Neural cell (in vitro differentiated cells): ENCODE data around the gene MMP28. TPM values are rescaled to one million over a fixed set of nuclear protein-coding genes. Genes with fewer than 3 reads are reported as not detected.

ENCODE experiments used
- H2AFZ ChIP-seq: fragments of 200-600, 300-800 bp; sonication (generic), shearing (Covaris generic); 2 replicates; pipeline ENCODE4 v1.6.0; 2014; ENCODE audit warnings: low read depth, mild to moderate bottlenecking, antibody characterized with exemption, low read length, moderate library complexity
- H3F3A ChIP-seq: fragments of 200-600 bp; shearing (Covaris generic); 2 replicates; pipeline ENCODE4 v1.6.1; 2016; ENCODE audit warnings: mild to moderate bottlenecking, moderate library complexity, mixed read lengths, antibody characterized with exemption, low read length; ENCODE audit not compliant: insufficient read depth, poor library complexity, severe bottlenecking
- H3K27ac ChIP-seq: fragments of 200-600, 300-800 bp; sonication (generic), shearing (Covaris generic); 2 replicates; pipeline ENCODE4 v1.5.1; 2014; ENCODE audit warnings: mild to moderate bottlenecking, low read length, moderate library complexity
- H3K27me3 ChIP-seq: fragments of 300-800, 200-600 bp; sonication (generic), shearing (Covaris generic); 2 replicates; pipeline ENCODE4 v1.6.0; 2014; ENCODE audit warnings: mild to moderate bottlenecking, low read depth, low read length, moderate library complexity; ENCODE audit not compliant: insufficient read depth
- H3K36me3 ChIP-seq: fragments of 300-800, 200-600 bp; sonication (generic), shearing (Covaris generic); 2 replicates; pipeline ENCODE4 v1.5.1; 2014; ENCODE audit warnings: mild to moderate bottlenecking, antibody characterized with exemption, low read length, moderate library complexity; ENCODE audit not compliant: insufficient read depth
- H3K4me2 ChIP-seq: fragments of 300-800, 200-600 bp; sonication (generic), shearing (Covaris generic); 2 replicates; pipeline ENCODE4 v1.6.0; 2014; ENCODE audit warnings: mild to moderate bottlenecking, low read length
- H3K4me3 ChIP-seq: fragments of 300-800, 200-600 bp; sonication (generic), shearing (Covaris generic); 2 replicates; pipeline ENCODE4 v1.5.1; 2014; ENCODE audit warnings: mild to moderate bottlenecking, low read length, moderate library complexity
- H3K79me2 ChIP-seq: fragments of 200-600 bp; shearing (Covaris generic); replicated peaks from 2 replicates; pipeline ENCODE4 v1.6.0; 2014; ENCODE audit warnings: mild to moderate bottlenecking, low read length, moderate library complexity; ENCODE audit not compliant: insufficient read depth
- H3K9ac ChIP-seq: fragments of 300-800, 200-600 bp; sonication (generic), shearing (Covaris generic); 2 replicates; pipeline ENCODE4 v1.6.1; 2016; ENCODE audit warnings: mild to moderate bottlenecking, low read length, mixed read lengths
- H3K9me2 ChIP-seq: fragments of 200-600 bp; shearing (Covaris generic); 2 replicates; pipeline ENCODE4 v1.6.1; 2016; ENCODE audit warnings: mild to moderate bottlenecking, low read length, mixed read lengths; ENCODE audit not compliant: insufficient read depth
- H3K9me3 ChIP-seq: fragments of 200-600, 300-800 bp; sonication (generic), shearing (Covaris generic); 2 replicates; pipeline ENCODE4 v1.6.1; 2016; ENCODE audit warnings: mild to moderate bottlenecking, mixed run types, low read length, moderate library complexity, mixed read lengths
- H4K20me1 ChIP-seq: fragments of 200-600 bp; shearing (Covaris generic); 2 replicates; pipeline ENCODE4 v1.6.1; 2016; ENCODE audit warnings: mild to moderate bottlenecking, mixed run types; ENCODE audit not compliant: insufficient read depth
- CTCF ChIP-seq: fragments of 450-650 bp; IDR thresholded peaks from 2 replicates; pipeline ENCODE4 v1.5.1; 2014; ENCODE audit warnings: antibody characterized with exemption, mild to moderate bottlenecking, moderate library complexity; ENCODE audit not compliant: poor library complexity, severe bottlenecking
- EP300 ChIP-seq: fragments of 450-650 bp; conservative IDR thresholded peaks from 2 replicates; pipeline ENCODE4 v1.6.1; 2014; ENCODE audit warnings: antibody characterized with exemption, mild to moderate bottlenecking, moderate library complexity; ENCODE audit not compliant: poor library complexity, severe bottlenecking
- EZH2 ChIP-seq: fragments of 200-600, 300-800 bp; shearing (Covaris generic), sonication (generic); IDR thresholded peaks from 2 replicates; pipeline ENCODE4 v1.6.1; 2014; ENCODE audit warnings: antibody characterized with exemption, low read length, borderline replicate concordance, mild to moderate bottlenecking; ENCODE audit not compliant: insufficient read depth, poor library complexity, severe bottlenecking
- MXI1 ChIP-seq: fragments of 450-650 bp; conservative IDR thresholded peaks from 2 replicates; pipeline ENCODE4 v1.6.1; 2014; ENCODE audit warnings: antibody characterized with exemption, mild to moderate bottlenecking; ENCODE audit not compliant: poor library complexity, severe bottlenecking
- POLR2AphosphoS5 ChIP-seq: IDR thresholded peaks from 2 replicates; pipeline ENCODE4 v1.6.1; 2012
- RAD21 ChIP-seq: fragments of 450-650 bp; conservative IDR thresholded peaks from 2 replicates; pipeline ENCODE4 v1.6.1; 2014; ENCODE audit warnings: antibody characterized with exemption, mild to moderate bottlenecking, moderate library complexity
- REST ChIP-seq: IDR thresholded peaks from 2 replicates; pipeline ENCODE4 v1.6.1; 2012; ENCODE audit warnings: borderline replicate concordance
- SMC3 ChIP-seq: fragments of 450-650 bp; conservative IDR thresholded peaks from 2 replicates; pipeline ENCODE4 v1.6.1; 2014; ENCODE audit warnings: antibody characterized with exemption, mild to moderate bottlenecking, moderate library complexity; ENCODE audit not compliant: poor library complexity
- TAF1 ChIP-seq: IDR thresholded peaks from 2 replicates; pipeline ENCODE4 v1.6.1; 2012; ENCODE audit warnings: low read depth
- polyA plus RNA-seq: library from polyadenylated mRNA; depleted of rRNA; stranded (reverse); fragments of >200 nt; gene quantifications from 2 replicates; pipeline ENCODE4 v1.2.3, GENCODE V29; 2014

The MMP28 gene
- polyA plus RNA-seq, 1 donor from 2014 or later, result 0.31 TPM

GRCh38 chr17:35750526-35751395 lies 44.7 kb downstream of the MMP28 start:
- H3K9me3 ChIP-seq, result no peaks in the 10 kb centered on the region
- H3K79me2 ChIP-seq, result no peaks in the 10 kb centered on the region
- no peak overlapping the region for H3K4me3 ChIP-seq
- no peak for TF ChIP-seq REST
- no peak for TF ChIP-seq CTCF
- H3K4me2 ChIP-seq, result no peak overlapping the region
- H2AFZ ChIP-seq, result no peak overlapping the region
- no peaks in the 10 kb centered on the region for H3K36me3 ChIP-seq
- no peak overlapping the region for H3K9ac ChIP-seq
- H3K27ac ChIP-seq, result no peak overlapping the region
- H3K9me2 ChIP-seq, result no peaks in the 10 kb centered on the region
- peaks cover 3% of the 10 kb centered on the region for H3K27me3 ChIP-seq
- no peaks in the 10 kb centered on the region for H4K20me1 ChIP-seq
- H3F3A ChIP-seq, result no peaks in the 10 kb centered on the region

GRCh38 chr17:35749560-35750412 lies 45.7 kb downstream of the MMP28 start:
- H3F3A ChIP-seq, result no peaks in the 10 kb centered on the region
- TF ChIP-seq TAF1 (no peak), EP300 (no peak), RAD21 (no peak), POLR2AphosphoS5 (no peak), SMC3 (no peak), CTCF (no peak), MXI1 (no peak), REST (no peak), EZH2 (no peak)
- H4K20me1 ChIP-seq, result no peaks in the 10 kb centered on the region
- H3K79me2 ChIP-seq, result no peaks in the 10 kb centered on the region
- H3K9ac ChIP-seq, result no peak overlapping the region
- no peaks in the 10 kb centered on the region for H3K36me3 ChIP-seq
- no peak overlapping the region for H2AFZ ChIP-seq
- no peak overlapping the region for H3K4me2 ChIP-seq
- H3K4me3 ChIP-seq, result no peak overlapping the region
- no peak overlapping the region for H3K27ac ChIP-seq
- no peaks in the 10 kb centered on the region for H3K9me2 ChIP-seq
- H3K27me3 ChIP-seq, result peaks cover 3% of the 10 kb centered on the region
- H3K9me3 ChIP-seq, result no peaks in the 10 kb centered on the region
